Liver (tissue), 3 donors: ENCODE results near the gene RASL10B.

Experiments
- ATF3 ChIP-seq: IDR thresholded peaks from 2 replicates; pipeline ENCODE4 v1.6.1; 2016; ENCODE audit warnings: antibody characterized with exemption
- GABPA ChIP-seq, 2 donors: IDR thresholded peaks in 1 of 2; conservative IDR thresholded peaks in 1 of 2; 2 replicates each; pipeline ENCODE4 v1.6.1; 2016; ENCODE audit warnings: antibody characterized with exemption in 2 of 2, mild to moderate bottlenecking in 1 of 2, moderate library complexity in 1 of 2
- HNF4G ChIP-seq: IDR thresholded peaks from 2 replicates; pipeline ENCODE4 v1.6.1; 2016; ENCODE audit warnings: antibody characterized with exemption
- JUND ChIP-seq, 2 donors: IDR thresholded peaks; 2 replicates each; pipeline ENCODE4 v1.6.1; 2016; ENCODE audit warnings: antibody characterized with exemption in 2 of 2
- MAX ChIP-seq: IDR thresholded peaks from 2 replicates; pipeline ENCODE4 v1.6.1; 2016; ENCODE audit warnings: antibody characterized with exemption
- RAD21 ChIP-seq, 2 donors: IDR thresholded peaks; 2 replicates each; pipeline ENCODE4 v1.6.1; 2016; ENCODE audit warnings: antibody characterized with exemption in 2 of 2, mild to moderate bottlenecking in 2 of 2
- SP1 ChIP-seq: IDR thresholded peaks from 2 replicates; pipeline ENCODE4 v1.6.1; 2018; ENCODE audit warnings: antibody characterized with exemption, mild to moderate bottlenecking
- TAF1 ChIP-seq: conservative IDR thresholded peaks from 2 replicates; pipeline ENCODE4 v1.6.1; 2016; ENCODE audit warnings: antibody characterized with exemption, mild to moderate bottlenecking
- YY1 ChIP-seq: IDR thresholded peaks from 2 replicates; pipeline ENCODE4 v1.6.1; 2016; ENCODE audit warnings: antibody characterized with exemption, mild to moderate bottlenecking
- ZBTB33 ChIP-seq: IDR thresholded peaks from 2 replicates; pipeline ENCODE4 v1.6.1; 2016; ENCODE audit warnings: antibody characterized with exemption
- TF ChIP-seq, protein P1 (sequence below): fragments of 150-350 bp; IDR thresholded peaks from 2 replicates; pipeline ENCODE4 v1.5.1; 2017; ENCODE audit warnings: improper control_type of control experiment, low read depth, low read length; ENCODE audit not compliant: missing input control
- TF ChIP-seq, protein P2 (sequence below): IDR thresholded peaks from 2 replicates; pipeline ENCODE4 v1.6.1; 2016; ENCODE audit warnings: antibody characterized with exemption, mild to moderate bottlenecking
- donor health status: healthy.
- donor health status: healthy.

DNA sequence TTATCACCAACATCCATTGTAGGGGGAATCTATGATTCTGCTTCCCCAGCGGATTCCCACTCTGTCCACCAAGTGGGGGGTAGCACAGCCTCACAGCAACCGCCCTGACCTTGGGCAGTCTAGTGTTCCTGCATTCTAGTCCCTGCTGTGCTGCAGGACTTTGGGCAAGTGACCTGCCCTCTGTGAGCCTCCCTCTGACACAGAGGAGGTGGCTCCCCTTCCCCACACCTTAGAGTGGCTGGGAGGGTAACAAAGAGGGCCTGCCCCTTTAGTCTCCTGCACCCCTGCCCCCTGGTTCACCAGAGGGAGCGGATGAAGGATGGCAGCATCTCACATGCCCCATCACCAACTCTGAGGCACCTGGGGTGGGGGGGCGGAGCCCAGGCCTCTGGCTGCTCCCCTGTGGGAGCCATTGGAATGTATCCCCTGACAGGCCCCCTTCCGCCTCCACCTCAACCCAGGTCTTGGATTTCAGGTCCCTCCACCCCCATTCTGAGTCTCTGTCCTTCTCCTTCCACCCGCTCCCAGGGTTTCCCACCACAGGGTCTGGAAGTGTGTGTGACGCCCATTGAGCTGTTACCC is 11.5 kb downstream of the RASL10B start:
- TF ChIP-seq ATF3 (no peak), YY1 (no peak), RAD21 (IDR thresholded peaks at IDR 0.05) (no peak), GABPA (IDR thresholded peaks at IDR 0.05 in 1 of 2, conservative IDR thresholded peaks at IDR 0.05 in 1 of 2) (no peak), MAX (no peak), JUND (IDR thresholded peaks at IDR 0.05) (no peak), SP1 (no peak), TAF1 (no peak), HNF4G (no peak), ZBTB33 (no peak)
- TF ChIP-seq, protein P1, sequence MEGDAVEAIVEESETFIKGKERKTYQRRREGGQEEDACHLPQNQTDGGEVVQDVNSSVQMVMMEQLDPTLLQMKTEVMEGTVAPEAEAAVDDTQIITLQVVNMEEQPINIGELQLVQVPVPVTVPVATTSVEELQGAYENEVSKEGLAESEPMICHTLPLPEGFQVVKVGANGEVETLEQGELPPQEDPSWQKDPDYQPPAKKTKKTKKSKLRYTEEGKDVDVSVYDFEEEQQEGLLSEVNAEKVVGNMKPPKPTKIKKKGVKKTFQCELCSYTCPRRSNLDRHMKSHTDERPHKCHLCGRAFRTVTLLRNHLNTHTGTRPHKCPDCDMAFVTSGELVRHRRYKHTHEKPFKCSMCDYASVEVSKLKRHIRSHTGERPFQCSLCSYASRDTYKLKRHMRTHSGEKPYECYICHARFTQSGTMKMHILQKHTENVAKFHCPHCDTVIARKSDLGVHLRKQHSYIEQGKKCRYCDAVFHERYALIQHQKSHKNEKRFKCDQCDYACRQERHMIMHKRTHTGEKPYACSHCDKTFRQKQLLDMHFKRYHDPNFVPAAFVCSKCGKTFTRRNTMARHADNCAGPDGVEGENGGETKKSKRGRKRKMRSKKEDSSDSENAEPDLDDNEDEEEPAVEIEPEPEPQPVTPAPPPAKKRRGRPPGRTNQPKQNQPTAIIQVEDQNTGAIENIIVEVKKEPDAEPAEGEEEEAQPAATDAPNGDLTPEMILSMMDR, result no peak
- TF ChIP-seq, protein P2, sequence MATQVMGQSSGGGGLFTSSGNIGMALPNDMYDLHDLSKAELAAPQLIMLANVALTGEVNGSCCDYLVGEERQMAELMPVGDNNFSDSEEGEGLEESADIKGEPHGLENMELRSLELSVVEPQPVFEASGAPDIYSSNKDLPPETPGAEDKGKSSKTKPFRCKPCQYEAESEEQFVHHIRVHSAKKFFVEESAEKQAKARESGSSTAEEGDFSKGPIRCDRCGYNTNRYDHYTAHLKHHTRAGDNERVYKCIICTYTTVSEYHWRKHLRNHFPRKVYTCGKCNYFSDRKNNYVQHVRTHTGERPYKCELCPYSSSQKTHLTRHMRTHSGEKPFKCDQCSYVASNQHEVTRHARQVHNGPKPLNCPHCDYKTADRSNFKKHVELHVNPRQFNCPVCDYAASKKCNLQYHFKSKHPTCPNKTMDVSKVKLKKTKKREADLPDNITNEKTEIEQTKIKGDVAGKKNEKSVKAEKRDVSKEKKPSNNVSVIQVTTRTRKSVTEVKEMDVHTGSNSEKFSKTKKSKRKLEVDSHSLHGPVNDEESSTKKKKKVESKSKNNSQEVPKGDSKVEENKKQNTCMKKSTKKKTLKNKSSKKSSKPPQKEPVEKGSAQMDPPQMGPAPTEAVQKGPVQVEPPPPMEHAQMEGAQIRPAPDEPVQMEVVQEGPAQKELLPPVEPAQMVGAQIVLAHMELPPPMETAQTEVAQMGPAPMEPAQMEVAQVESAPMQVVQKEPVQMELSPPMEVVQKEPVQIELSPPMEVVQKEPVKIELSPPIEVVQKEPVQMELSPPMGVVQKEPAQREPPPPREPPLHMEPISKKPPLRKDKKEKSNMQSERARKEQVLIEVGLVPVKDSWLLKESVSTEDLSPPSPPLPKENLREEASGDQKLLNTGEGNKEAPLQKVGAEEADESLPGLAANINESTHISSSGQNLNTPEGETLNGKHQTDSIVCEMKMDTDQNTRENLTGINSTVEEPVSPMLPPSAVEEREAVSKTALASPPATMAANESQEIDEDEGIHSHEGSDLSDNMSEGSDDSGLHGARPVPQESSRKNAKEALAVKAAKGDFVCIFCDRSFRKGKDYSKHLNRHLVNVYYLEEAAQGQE, result no peak
